ENCODE measurements around the gene SEL1L. TPM values are rescaled to one million over a fixed set of nuclear protein-coding genes. Genes with fewer than 3 reads are reported as not detected.
"Not testable (repeated sequence)": the region's sequence is repeated elsewhere in the genome, so short reads cannot be mapped to it uniquely, and the experiment has no call there.

The SEL1L gene
- total RNA-seq (2014; rRNA removed; shearing (Covaris generic)) = 58.3 and 62.1 TPM in 2 replicates
- polyA plus RNA-seq (2015; cell fraction: cytosol; rRNA removed) = 34.9 and 41.9 TPM in 2 replicates
- 18.1 and 27.0 TPM in 2 replicates for polyA plus RNA-seq (2015; cell fraction: nucleus; rRNA removed)

- peak; percentile 100 for DNase-seq (ENCODE audit: low read depth, low spot score)
- in situ Hi-C loops (cut with HindIII; ENCODE audit: low pct_unique_long_range_greater_than_20kb, low sequenced_read_pairs) = no loop called here
Measured at GRCh38 chr14:81533536-81534343, at the start of gene SEL1L. Gene SEL1L (minus strand): TSS chr14:81533853. CDS start chr14:81533744, 109 bp downstream.

DNA sequence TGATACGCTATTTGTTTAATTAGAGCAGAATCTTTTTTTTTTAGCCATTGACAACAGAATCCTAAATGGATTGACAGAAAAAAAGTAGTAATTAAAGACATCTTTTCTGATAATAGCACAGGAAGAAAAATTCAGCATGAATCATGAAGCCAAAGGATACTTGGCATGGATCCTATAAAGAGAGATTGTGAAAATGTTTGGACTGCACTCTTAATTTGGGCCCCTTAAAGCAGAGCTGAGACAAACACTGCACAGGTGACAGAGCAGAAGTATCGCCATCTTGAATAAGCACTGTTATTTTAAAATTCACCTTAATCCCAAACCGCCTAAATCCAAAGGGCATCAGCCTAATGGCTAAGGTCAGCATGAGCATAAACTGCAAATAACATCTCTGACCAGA, 48.8 kb upstream of the SEL1L start:
- no peak for DNase-seq (ENCODE audit: low read depth, low spot score)
- in situ Hi-C loops (cut with HindIII; ENCODE audit: low pct_unique_long_range_greater_than_20kb, low sequenced_read_pairs) = no loop called here

DNA sequence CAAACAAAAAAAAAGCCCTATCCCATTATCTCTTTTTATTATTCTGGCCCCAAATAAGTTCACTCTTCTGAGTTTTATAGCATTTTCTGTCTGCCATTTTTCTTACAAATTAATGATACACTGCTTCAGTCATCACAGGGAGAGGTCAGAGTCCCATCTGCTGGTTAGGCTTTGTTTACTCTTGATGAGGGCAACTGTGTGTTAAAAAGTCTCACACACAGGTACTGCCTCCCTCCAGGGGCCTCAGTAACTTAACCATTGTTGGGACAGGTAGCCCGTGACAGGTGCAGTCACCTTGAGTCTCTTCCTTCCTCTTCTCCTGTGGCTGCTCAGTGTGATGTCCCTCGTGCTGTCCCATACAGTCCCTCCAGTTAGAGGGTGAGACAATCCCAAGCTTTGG, 45.5 kb upstream of the SEL1L start:
- no peak for DNase-seq (ENCODE audit: low read depth, low spot score)
- in situ Hi-C loops (cut with HindIII; ENCODE audit: low pct_unique_long_range_greater_than_20kb, low sequenced_read_pairs) = no loop called here

GRCh38 chr14:81571437-81571836, 37.8 kb upstream of the SEL1L start:
- in situ Hi-C loops (cut with HindIII; ENCODE audit: low pct_unique_long_range_greater_than_20kb, low sequenced_read_pairs) = no loop called here
- no peak for DNase-seq (ENCODE audit: low read depth, low spot score)

GRCh38 chr14:81567302-81567701, 33.6 kb upstream of the SEL1L start:
- in situ Hi-C loops (cut with HindIII; ENCODE audit: low pct_unique_long_range_greater_than_20kb, low sequenced_read_pairs) = no loop called here
- DNase-seq (ENCODE audit: low read depth, low spot score) = no peak

- DNase-seq (ENCODE audit: low read depth, low spot score) = peak; percentile 64
- in situ Hi-C loops (cut with HindIII; ENCODE audit: low pct_unique_long_range_greater_than_20kb, low sequenced_read_pairs) = no loop called here
Measured at GRCh38 chr14:81565441-81566290, 32.0 kb upstream of the SEL1L start.

DNA sequence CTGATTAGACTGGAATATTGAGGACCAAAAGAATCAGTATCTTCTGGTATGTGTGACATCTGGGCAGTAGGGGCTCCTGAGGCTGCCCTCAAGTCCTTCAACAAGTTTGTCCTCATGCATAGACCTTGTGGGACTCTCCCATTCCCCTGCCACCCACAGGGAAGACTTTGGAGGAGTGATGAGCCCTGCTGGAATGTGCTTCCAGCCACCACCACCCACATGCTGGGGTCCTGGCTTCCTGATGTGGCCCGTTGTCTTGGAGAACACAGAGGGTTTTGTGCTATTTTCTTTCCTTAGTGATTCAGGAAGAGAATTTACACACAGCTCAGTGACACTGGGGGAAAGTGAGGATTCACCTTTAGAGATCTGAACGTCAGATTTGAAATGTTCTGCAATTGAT, 29.2 kb upstream of the SEL1L start:
- in situ Hi-C loops (cut with HindIII; ENCODE audit: low pct_unique_long_range_greater_than_20kb, low sequenced_read_pairs) = no loop called here
- DNase-seq (ENCODE audit: low read depth, low spot score) = no peak

GRCh38 chr14:81561084-81561775, 27.6 kb upstream of the SEL1L start:
- DNase-seq (ENCODE audit: low read depth, low spot score) = no peak
- in situ Hi-C loops (cut with HindIII; ENCODE audit: low pct_unique_long_range_greater_than_20kb, low sequenced_read_pairs) = no loop called here

- no peak for DNase-seq (ENCODE audit: low read depth, low spot score)
- in situ Hi-C loops (cut with HindIII; ENCODE audit: low pct_unique_long_range_greater_than_20kb, low sequenced_read_pairs) = no loop called here
Measured at GRCh38 chr14:81559385-81559784, 25.7 kb upstream of the SEL1L start.

- no peak for DNase-seq (ENCODE audit: low read depth, low spot score)
Measured at GRCh38 chr14:81557146-81557545, 23.5 kb upstream of the SEL1L start.

DNA sequence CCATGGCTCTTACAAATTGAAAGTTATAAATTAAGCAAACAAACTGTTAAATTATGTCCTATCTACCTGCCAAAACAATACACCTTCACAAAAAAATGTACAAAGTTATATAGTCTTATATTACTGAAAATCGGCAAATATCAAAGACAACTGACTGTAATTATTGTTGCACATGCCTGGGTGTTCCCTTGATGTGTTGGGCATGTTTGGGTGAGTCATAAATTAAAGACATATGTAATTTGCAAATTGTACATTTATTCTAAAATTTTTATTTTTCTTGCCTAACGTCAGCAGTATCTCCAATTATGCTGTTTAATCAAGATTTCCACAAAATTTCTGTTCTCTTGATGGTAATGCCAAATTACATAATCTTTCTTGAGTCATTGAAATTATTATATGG, 22.0 kb upstream of the SEL1L start:
- DNase-seq (ENCODE audit: low read depth, low spot score) = no peak
- in situ Hi-C loops (cut with HindIII; ENCODE audit: low pct_unique_long_range_greater_than_20kb, low sequenced_read_pairs) = no loop called here

More at GRCh38 chr14:81557146-81557545, 23.5 kb upstream of the SEL1L start:
- in situ Hi-C loops (cut with HindIII; ENCODE audit: low pct_unique_long_range_greater_than_20kb, low sequenced_read_pairs) = no loop called here

DNA sequence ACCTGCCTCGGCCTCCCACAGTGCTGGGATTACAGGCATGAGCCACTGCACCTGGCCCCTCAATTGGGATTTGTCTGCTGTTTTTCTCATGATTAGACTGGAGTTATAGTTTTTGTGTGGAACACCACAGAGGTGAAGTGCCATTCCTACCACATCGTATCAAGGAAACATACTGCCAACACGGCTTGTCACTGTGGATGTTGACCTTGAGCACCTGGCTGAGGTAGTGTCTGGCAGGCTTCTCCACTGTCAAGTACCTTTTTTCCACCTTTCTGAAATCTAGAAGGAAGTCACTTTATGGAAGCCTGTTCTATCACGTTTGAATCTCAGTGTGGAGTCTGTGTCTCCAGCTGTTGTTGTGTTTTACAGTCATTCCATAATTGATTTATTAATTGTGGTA, 21.4 kb upstream of the SEL1L start:
- in situ Hi-C loops (cut with HindIII; ENCODE audit: low pct_unique_long_range_greater_than_20kb, low sequenced_read_pairs) = no loop called here
- DNase-seq (ENCODE audit: low read depth, low spot score) = no peak

DNA sequence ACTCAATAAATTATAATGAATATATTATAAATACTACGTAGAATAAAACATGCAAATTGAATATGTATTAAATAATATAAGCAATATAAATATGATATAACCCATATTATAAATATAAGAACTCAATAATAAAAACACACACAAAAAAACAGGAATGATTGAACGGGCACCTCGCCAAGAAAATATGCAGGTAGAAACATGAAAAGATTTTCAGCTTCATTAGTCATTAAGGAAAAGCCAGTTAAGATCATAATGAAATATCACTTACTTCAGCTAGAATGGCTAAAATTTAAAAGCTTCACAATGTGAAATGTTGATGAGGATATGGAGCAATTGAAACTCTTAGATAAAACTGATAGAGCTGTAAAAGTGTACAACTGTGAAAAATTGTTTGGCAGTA, 17.8 kb upstream of the SEL1L start:
- DNase-seq (ENCODE audit: low read depth, low spot score) = no peak
- in situ Hi-C loops (cut with HindIII; ENCODE audit: low pct_unique_long_range_greater_than_20kb, low sequenced_read_pairs) = no loop called here

DNA sequence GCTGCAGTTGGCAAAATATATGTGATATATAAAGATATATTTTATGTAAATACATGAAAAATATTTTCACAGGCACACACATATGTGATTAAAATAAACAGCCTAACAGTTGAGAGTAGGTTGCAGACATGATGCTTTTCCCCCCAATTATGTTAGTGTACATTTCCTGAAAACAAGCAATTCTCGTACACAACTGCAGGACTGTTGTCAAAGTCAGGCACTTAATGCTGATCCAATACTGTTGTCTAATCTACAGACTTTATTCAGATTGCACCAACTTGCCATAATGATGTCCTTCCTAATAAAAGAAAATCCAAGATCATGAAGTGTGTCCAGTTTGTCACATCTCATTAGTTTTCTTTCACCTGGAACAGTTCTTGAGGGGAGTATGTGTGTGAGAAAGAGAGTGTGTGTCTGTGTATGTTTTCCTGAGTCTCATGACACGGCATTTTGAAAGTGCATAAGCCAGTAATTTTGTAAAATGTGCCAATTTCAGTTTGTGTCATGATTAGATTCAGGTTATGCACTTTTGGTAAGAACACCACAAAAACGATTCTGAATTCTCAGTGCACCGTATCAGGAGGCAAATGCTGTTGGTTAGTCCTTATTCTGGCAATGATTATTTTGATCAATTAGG, 16.5 kb upstream of the SEL1L start:
- no peak for DNase-seq (ENCODE audit: low read depth, low spot score)
- in situ Hi-C loops (cut with HindIII; ENCODE audit: low pct_unique_long_range_greater_than_20kb, low sequenced_read_pairs) = no loop called here

GRCh38 chr14:81541206-81541605, 7.6 kb upstream of the SEL1L start:
- in situ Hi-C loops (cut with HindIII; ENCODE audit: low pct_unique_long_range_greater_than_20kb, low sequenced_read_pairs); DNase-seq (ENCODE audit: low read depth, low spot score): not testable (repeated sequence)

- in situ Hi-C loops (cut with HindIII; ENCODE audit: low pct_unique_long_range_greater_than_20kb, low sequenced_read_pairs) = no loop called here
- no peak for DNase-seq (ENCODE audit: low read depth, low spot score)
Measured at GRCh38 chr14:81537193-81537592, 3.5 kb upstream of the SEL1L start.

DNA sequence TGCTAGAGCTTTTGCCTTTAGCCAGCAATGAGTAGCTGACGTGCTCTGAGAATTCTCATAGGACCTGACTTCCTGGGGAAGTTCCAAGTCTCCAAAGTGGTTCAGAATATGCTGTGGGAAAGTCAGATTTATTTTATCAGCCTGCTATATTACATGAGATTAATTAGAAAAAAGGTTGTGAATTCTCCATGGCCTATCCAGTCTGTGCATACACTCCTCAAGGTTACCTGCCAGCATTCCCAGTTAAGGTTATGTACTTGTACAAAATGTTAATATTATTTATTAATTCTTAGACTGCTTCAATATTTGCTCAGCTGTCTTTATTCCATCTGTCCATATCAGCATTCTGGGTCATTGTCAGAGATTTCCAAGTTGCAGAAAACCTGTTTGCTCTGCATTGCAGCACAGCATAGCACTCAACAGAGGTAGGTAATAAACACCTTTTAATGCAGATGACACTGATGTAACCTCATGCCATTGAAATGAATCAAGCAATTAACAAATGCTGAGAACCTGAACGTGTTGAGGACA, 2.7 kb upstream of the SEL1L start:
- in situ Hi-C loops (cut with HindIII; ENCODE audit: low pct_unique_long_range_greater_than_20kb, low sequenced_read_pairs) = no loop called here
- DNase-seq (ENCODE audit: low read depth, low spot score) = no peak

All from SK-MEL-5 (cell line).